GM12878 (cell line): Measurements from ENCODE around the gene GNAQ. TPM values are rescaled to one million over a fixed set of nuclear protein-coding genes. Genes with fewer than 3 reads are reported as not detected.

Source experiments
- ATAC-seq: fragments of 200-7000 bp; cut with Tn5 transposase; 3 replicates; pipeline ENCODE4 v1.9.1; 2020; ENCODE audit warnings: mild to moderate bottlenecking, moderate library complexity
- BruUV-seq: library from RNA; stranded (reverse); fragments of 400-500 nt; replicated peaks from 2 replicates; lab custom pipeline; 2021; lab: Mats Ljungman, UMichigan
- CTCF ChIA-PET: fragments of 300-600 bp; sonication (Branson Sonifier 250); formaldehyde crosslinking; extraction: SDS; loops from one replicate; lab custom pipeline; 2021; ENCODE audit warnings: inconsistent platforms; lab: Yijun Ruan, JAX
- POLR2A ChIA-PET: fragments of 350-600 bp; formaldehyde crosslinking; extraction: SDS; loops from one replicate; lab custom pipeline; 2021; ENCODE audit warnings: inconsistent platforms; lab: Charles Lee
- RAD21 ChIA-PET: fragments of 300-600 bp; sonication (Branson Sonifier 250); formaldehyde crosslinking; loops from one replicate; lab custom pipeline; 2023; ENCODE audit warnings: antibody characterized with exemption; ENCODE audit not compliant: unreplicated experiment; lab: Charles Lee
- SMC1A ChIA-PET: fragments of 300-600 bp; sonication (Branson Sonifier 250); formaldehyde crosslinking; loops from one replicate; lab custom pipeline; 2023; ENCODE audit not compliant: unreplicated experiment, uncharacterized antibody; lab: Charles Lee
- DNase-seq: peaks from one replicate; pipeline ENCODE4 v3.0.0-alpha.2; 2011; ENCODE audit warnings: low read depth, low spot score
- FAIRE-seq: peaks from 3 replicates; lab custom pipeline; 2011; peaks lifted over from hg19 to GRCh38; lab: Jason Lieb, UNC
- H2AFZ ChIP-seq: 2 replicates; pipeline ENCODE4 v1.6.0; 2011; ENCODE audit warnings: low read depth, low read length, control low read depth; ENCODE audit not compliant: control insufficient read depth
- H3K27ac ChIP-seq: 2 replicates; pipeline ENCODE4 v1.5.1; 2011; ENCODE audit warnings: control low read depth; ENCODE audit not compliant: control insufficient read depth, insufficient read depth
- H3K27me3 ChIP-seq, 2 experiments: replicated peaks in 1 of 2; 2 replicates each; pipeline versions ENCODE4 v1.6.0 to v1.6.1; 2011; ENCODE audit warnings: low read length in 1 of 2; ENCODE audit not compliant: control insufficient read depth in 2 of 2, insufficient read depth in 2 of 2
- H3K36me3 ChIP-seq, 2 experiments: 2 replicates each; pipeline ENCODE4 v1.5.1; 2011; ENCODE audit warnings: low read length in 1 of 2; ENCODE audit not compliant: control insufficient read depth in 2 of 2, insufficient read depth in 2 of 2
- H3K4me1 ChIP-seq: 2 replicates; pipeline ENCODE4 v1.6.1; 2011; ENCODE audit warnings: mild to moderate bottlenecking, low read length, moderate library complexity, mixed read lengths; ENCODE audit not compliant: control insufficient read depth, insufficient read depth
- H3K4me2 ChIP-seq: 2 replicates; pipeline ENCODE4 v1.6.0; 2011; ENCODE audit warnings: control low read depth; ENCODE audit not compliant: control insufficient read depth, insufficient read depth
- H3K4me3 ChIP-seq: fragments of 200-600 bp; sonication (generic); 2 replicates; pipeline ENCODE4 v1.5.1; 2016
- H3K79me2 ChIP-seq: 2 replicates; pipeline ENCODE4 v1.6.0; 2011; ENCODE audit warnings: low read length; ENCODE audit not compliant: control insufficient read depth, insufficient read depth
- H3K9ac ChIP-seq: 2 replicates; pipeline ENCODE4 v1.8.0; 2011; ENCODE audit warnings: low read length, control low read depth, mixed read lengths; ENCODE audit not compliant: control insufficient read depth, insufficient read depth
- H3K9me3 ChIP-seq: replicated peaks from 3 replicates; pipeline ENCODE4 v1.5.1; 2011; ENCODE audit warnings: mild to moderate bottlenecking, low read length; ENCODE audit not compliant: control insufficient read depth, insufficient read depth
- H4K20me1 ChIP-seq: 2 replicates; pipeline ENCODE4 v1.6.0; 2011; ENCODE audit not compliant: control insufficient read depth, insufficient read depth
- CBFB ChIP-seq: IDR thresholded peaks from 2 replicates; pipeline ENCODE4 v1.6.1; 2016; ENCODE audit warnings: antibody characterized with exemption, low read depth
- EZH2 ChIP-seq: IDR thresholded peaks from 2 replicates; pipeline ENCODE4 v1.6.1; 2012; ENCODE audit warnings: low read depth, mild to moderate bottlenecking, control low read depth, inconsistent platforms, low read length, borderline replicate concordance; ENCODE audit not compliant: control insufficient read depth
- PRDM15 ChIP-seq: fragments of 450-650 bp; formaldehyde crosslinking; IDR thresholded peaks from 2 replicates; pipeline ENCODE4 v1.4.0; 2020; ENCODE audit warnings: mild to moderate bottlenecking, moderate library complexity
- SKIL ChIP-seq: fragments of 450-650 bp; IDR thresholded peaks from 2 replicates; pipeline ENCODE4 v1.6.1; 2017; ENCODE audit warnings: mild to moderate bottlenecking, low read depth, inconsistent platforms; ENCODE audit not compliant: poor library complexity, severe bottlenecking
- STAT1 ChIP-seq: fragments of 450-650 bp; conservative IDR thresholded peaks from 2 replicates; pipeline ENCODE4 v1.6.1; 2014; ENCODE audit warnings: antibody characterized with exemption, mild to moderate bottlenecking
- SUZ12 ChIP-seq: fragments of 200-600 bp; sonication (generic); IDR thresholded peaks from one replicate; pipeline ENCODE4 v1.6.1; 2018; ENCODE audit warnings: antibody characterized with exemption, mild to moderate bottlenecking; ENCODE audit not compliant: unreplicated experiment
- WGBS: methylation state at CpG from one replicate; pipeline ENCODE4 v1.1.6; 2016; ENCODE audit warnings: low lambda C conversion rate; ENCODE audit not compliant: insufficient replicate concordance, insufficient coverage; ENCODE audit errors: missing lambda C conversion rate; 5-methylcytosine and 5-hydroxymethylcytosine counted together
- in situ Hi-C: fragments of 300-500 bp; cut with MboI; formaldehyde crosslinking; loops from 9 replicates; pipeline ENCODE4 v1.14.3; 2018; ENCODE audit warnings: mixed read lengths
- intact Hi-C: fragments of 100-400 bp; cut with micrococcal nuclease; formaldehyde crosslinking; loops from one replicate; pipeline ENCODE4 v1.14.2; 2022; ENCODE audit not compliant: unreplicated experiment
- polyA plus RNA-seq, 11 experiments: library from polyadenylated mRNA; depleted of rRNA in 4 of 11; unstranded in 6 of 11; stranded (reverse) in 5 of 11; fragments of >200 nt; fragmentation: Nextera tagmentation in 4 of 11; fragmentation: Illumina TruSeq in 1 of 11; extraction: Ambion mirVana in 4 of 11; extraction: Trizol in 1 of 11; gene quantifications; 1 replicate in 1 of 11; 2 replicates in 10 of 11; pipeline versions ENCODE4 v1.2.1 to v1.2.3, GENCODE V29; 2011 to 2016; ENCODE audit warnings: inconsistent platforms in 2 of 11, missing spikeins in 2 of 11, low read depth in 1 of 11
- total RNA-seq, 4 experiments: library from RNA; depleted of rRNA in 3 of 4; stranded (reverse); fragments of >200 nt in 3 of 4; fragmentation: Illumina TruSeq in 1 of 4; extraction: Trizol in 1 of 4; gene quantifications; 2 replicates each; pipeline versions ENCODE4 v1.2.1 to v1.2.3, GENCODE V29; 2013 to 2021
- TF ChIP-seq, protein P1 (sequence below): fragments of 450-650 bp; IDR thresholded peaks from 2 replicates; pipeline ENCODE4 v1.6.1; 2018; ENCODE audit warnings: borderline replicate concordance, mild to moderate bottlenecking; ENCODE audit not compliant: partially characterized antibody

The GNAQ gene
- total and polyA plus RNA-seq, 10 of the 15 experiments (the other 5 are each of a cell fraction or from before 2014, with no cell fraction given) = 0.15 to 47.2 (median 0.49) TPM

DNA sequence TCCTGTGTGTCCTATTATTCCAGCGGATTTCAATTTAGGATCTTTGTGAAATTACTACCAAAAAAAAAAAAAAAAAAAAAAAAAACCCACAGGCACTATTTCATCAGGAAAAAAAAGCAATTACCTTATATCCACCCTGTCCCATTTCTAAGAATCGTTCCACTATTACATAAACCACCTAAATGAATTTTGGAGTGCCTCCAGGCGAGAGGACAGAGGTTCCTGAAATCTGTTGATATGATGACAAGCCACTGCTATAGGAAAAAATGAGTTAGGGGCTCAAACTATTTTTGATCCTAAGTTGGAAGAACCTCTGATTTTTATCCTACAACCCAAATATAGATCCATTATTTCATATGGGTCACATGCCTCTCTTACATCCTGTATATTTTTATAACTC lies 177.9 kb downstream of the GNAQ start:
- Histone ChIP-seq H3K79me2 (no peaks in the 10 kb centered on the region), H3K9me3 (no peaks in the 10 kb centered on the region), H3K36me3 (no peaks in the 10 kb centered on the region), H2AFZ (no peak overlapping the region), H3K27ac (no peak overlapping the region), H3K9ac (no peak overlapping the region), H3K27me3 (no peaks in the 10 kb centered on the region; a peak in 1 of 4 replicates), H3K4me1 (no peaks in the 10 kb centered on the region), H3K4me3 (no peak overlapping the region), H4K20me1 (no peaks in the 10 kb centered on the region), H3K4me2 (no peak overlapping the region)
- ChIA-PET POLR2A (no interaction called here), SMC1A (no interaction called here), CTCF (no interaction called here), RAD21 (no interaction called here)
- no peak for ATAC-seq
- no TSS peak for BruUV-seq
- no peak for FAIRE-seq
- TF ChIP-seq SKIL (no peak), EZH2 (no peak), SUZ12 (no peak), STAT1 (no peak), PRDM15 (CRISPR knock-in tag) (no peak), CBFB (no peak)
- TF ChIP-seq, protein P1, sequence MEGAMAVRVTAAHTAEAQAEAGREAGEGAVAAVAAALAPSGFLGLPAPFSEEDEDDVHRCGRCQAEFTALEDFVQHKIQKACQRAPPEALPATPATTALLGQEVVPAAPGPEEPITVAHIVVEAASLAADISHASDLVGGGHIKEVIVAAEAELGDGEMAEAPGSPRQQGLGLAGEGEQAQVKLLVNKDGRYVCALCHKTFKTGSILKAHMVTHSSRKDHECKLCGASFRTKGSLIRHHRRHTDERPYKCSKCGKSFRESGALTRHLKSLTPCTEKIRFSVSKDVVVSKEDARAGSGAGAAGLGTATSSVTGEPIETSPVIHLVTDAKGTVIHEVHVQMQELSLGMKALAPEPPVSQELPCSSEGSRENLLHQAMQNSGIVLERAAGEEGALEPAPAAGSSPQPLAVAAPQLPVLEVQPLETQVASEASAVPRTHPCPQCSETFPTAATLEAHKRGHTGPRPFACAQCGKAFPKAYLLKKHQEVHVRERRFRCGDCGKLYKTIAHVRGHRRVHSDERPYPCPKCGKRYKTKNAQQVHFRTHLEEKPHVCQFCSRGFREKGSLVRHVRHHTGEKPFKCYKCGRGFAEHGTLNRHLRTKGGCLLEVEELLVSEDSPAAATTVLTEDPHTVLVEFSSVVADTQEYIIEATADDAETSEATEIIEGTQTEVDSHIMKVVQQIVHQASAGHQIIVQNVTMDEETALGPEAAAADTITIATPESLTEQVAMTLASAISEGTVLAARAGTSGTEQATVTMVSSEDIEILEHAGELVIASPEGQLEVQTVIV = no peak
- in situ Hi-C loops = no loop called here
- WGBS = 0% methylated on average over 3 of the region's 3 CpGs
- DNase-seq = no peak
- intact Hi-C loops = no loop called here
